Measurements from ENCODE around the gene ITPKA.

GRCh38 chr15:41493902-41494189 lies 172 bp downstream of the ITPKA start:
- TF ChIP-seq CTCF (IDR thresholded peaks at IDR 0.05): no peak
- TF ChIP-seq POLR2A (IDR thresholded peaks at IDR 0.05): no peak

Measured in breast epithelium (tissue), 3 donors.